Transverse colon (tissue), 4 donors: ENCODE data around the gene MAFF. TPM values are rescaled to one million over a fixed set of nuclear protein-coding genes. Genes with fewer than 3 reads are reported as not detected.
A peak's percentile ranks its signal among the peaks of the same experiment; 100 is the strongest.

ENCODE experiments used
- DNase-seq: peaks from one replicate; pipeline ENCODE4 v3.0.0-alpha.2; 2019
- H3K27ac ChIP-seq, 4 donors: fragments of 200-600 bp; sonication (generic); 2 replicates each; pipeline ENCODE4 v1.5.1; 2016 to 2018; ENCODE audit warnings: inconsistent platforms in 4 of 4
- H3K27me3 ChIP-seq: fragments of 200-600 bp; sonication (generic); 2 replicates; pipeline ENCODE4 v1.5.1; 2017; ENCODE audit warnings: inconsistent platforms
- H3K36me3 ChIP-seq, 4 donors: fragments of 200-600 bp; sonication (generic); 2 replicates each; pipeline ENCODE4 v1.5.1; 2017 to 2019; ENCODE audit warnings: inconsistent platforms in 4 of 4
- H3K4me1 ChIP-seq, 4 donors: fragments of 200-600 bp; sonication (generic); 2 replicates each; pipeline ENCODE4 v1.5.1; 2017 to 2020; ENCODE audit warnings: inconsistent platforms in 4 of 4
- H3K4me3 ChIP-seq, 4 donors: fragments of 200-600 bp; sonication (generic); 1 replicate in 1 of 4; 2 replicates in 3 of 4; pipeline versions ENCODE4 v1.5.1 to v1.6.1; 2017 to 2019; ENCODE audit warnings: inconsistent platforms in 4 of 4
- H3K9me3 ChIP-seq, 2 donors: fragments of 200-600 bp; sonication (generic); 2 replicates each; pipeline ENCODE4 v1.5.1; 2017 to 2019; ENCODE audit warnings: inconsistent platforms in 2 of 2
- EP300 ChIP-seq: sonication (generic); formaldehyde crosslinking; IDR thresholded peaks from one replicate; pipeline ENCODE4 v1.6.1; 2017; ENCODE audit warnings: antibody characterized with exemption, low read depth
- POLR2A ChIP-seq: fragments of 450-650 bp; IDR thresholded peaks from one replicate; pipeline ENCODE4 v1.6.1; 2016; ENCODE audit warnings: antibody characterized with exemption, mild to moderate bottlenecking, moderate library complexity
- POLR2AphosphoS5 ChIP-seq, 3 donors: sonication (generic); formaldehyde crosslinking; IDR thresholded peaks; one replicate each; pipeline ENCODE4 v1.6.1; 2016; ENCODE audit warnings: antibody characterized with exemption in 3 of 3
- WGBS, 2 donors: methylation state at CpG; one replicate each; pipeline ENCODE4 v1.1.5; 2018; ENCODE audit warnings: low coverage in 1 of 2; 5-methylcytosine and 5-hydroxymethylcytosine counted together
- in situ Hi-C, 4 donors: fragments of 200-750 bp; cut with MboI; loops; one replicate each; pipeline versions ENCODE4 v1.15.0 to v1.15.1; 2017; ENCODE audit warnings: low sequenced_read_pairs in 3 of 4, low pct_ligation_motif_present in 1 of 4, low pct_unique_long_range_greater_than_20kb in 1 of 4
- intact Hi-C: fragments of 100-400 bp; cut with DNase I; formaldehyde crosslinking; loops from one replicate; pipeline ENCODE4 v1.15.1; 2023; ENCODE audit warnings: low total_unique reads
- total RNA-seq, 4 donors: library from RNA; depleted of rRNA; stranded (reverse); fragments of >200 nt; gene quantifications; one replicate each; pipeline ENCODE4 v1.1.0, GENCODE V29; 2016
- TF ChIP-seq, protein P1 (sequence below), 5 experiments: fragments of 200-600 bp in 3 of 5; fragments of 450-650 bp in 2 of 5; sonication (generic) in 3 of 5; IDR thresholded peaks; 1 replicate in 2 of 5; 2 replicates in 3 of 5; pipeline ENCODE4 v1.5.1; 2016 to 2017; ENCODE audit warnings: antibody characterized with exemption in 5 of 5, inconsistent platforms in 3 of 5, mild to moderate bottlenecking in 2 of 5, moderate library complexity in 1 of 5

Gene MAFF
- total RNA-seq, 4 donors from 2014 or later = 3.8 to 30.3 (median 22.0) TPM

DNA sequence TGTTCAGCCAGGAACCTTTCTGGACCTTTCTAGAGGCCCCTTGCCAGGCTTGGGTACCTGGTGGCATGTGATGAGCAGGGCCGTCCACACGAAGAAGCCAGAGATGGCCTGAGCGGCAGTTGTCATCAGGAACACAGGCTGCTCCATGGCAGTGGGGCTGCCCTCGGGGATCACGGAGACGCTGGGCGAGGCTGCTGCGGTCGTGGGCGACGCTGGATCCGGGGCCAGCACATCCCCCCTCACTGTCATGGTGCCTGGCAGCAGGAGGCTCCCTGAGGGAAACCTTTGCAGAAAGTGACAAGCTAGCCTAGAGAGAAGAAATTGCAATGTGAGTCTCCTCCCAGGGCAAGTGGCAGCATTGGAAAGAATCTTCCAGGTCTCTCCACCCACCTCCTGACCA is 45.9 kb downstream of the MAFF start:
- TF ChIP-seq, protein P1, sequence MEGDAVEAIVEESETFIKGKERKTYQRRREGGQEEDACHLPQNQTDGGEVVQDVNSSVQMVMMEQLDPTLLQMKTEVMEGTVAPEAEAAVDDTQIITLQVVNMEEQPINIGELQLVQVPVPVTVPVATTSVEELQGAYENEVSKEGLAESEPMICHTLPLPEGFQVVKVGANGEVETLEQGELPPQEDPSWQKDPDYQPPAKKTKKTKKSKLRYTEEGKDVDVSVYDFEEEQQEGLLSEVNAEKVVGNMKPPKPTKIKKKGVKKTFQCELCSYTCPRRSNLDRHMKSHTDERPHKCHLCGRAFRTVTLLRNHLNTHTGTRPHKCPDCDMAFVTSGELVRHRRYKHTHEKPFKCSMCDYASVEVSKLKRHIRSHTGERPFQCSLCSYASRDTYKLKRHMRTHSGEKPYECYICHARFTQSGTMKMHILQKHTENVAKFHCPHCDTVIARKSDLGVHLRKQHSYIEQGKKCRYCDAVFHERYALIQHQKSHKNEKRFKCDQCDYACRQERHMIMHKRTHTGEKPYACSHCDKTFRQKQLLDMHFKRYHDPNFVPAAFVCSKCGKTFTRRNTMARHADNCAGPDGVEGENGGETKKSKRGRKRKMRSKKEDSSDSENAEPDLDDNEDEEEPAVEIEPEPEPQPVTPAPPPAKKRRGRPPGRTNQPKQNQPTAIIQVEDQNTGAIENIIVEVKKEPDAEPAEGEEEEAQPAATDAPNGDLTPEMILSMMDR (IDR thresholded peaks at IDR 0.05) = no peak
- TF ChIP-seq POLR2A (no peak), POLR2AphosphoS5 (IDR thresholded peaks at IDR 0.05) (no peak), EP300 (no peak)
- Histone ChIP-seq H3K4me3 (no peak overlapping the region), H3K36me3 (peaks cover 0 to 14% (median 0%) of the 10 kb centered on the region in 4 donors), H3K27ac (peak overlapping the region in 2 of 4 donors; percentile 59 to 60), H3K4me1 (peaks cover 18 to 28% (median 20%) of the 10 kb centered on the region in 4 donors), H3K9me3 (no peaks in the 10 kb centered on the region), H3K27me3 (no peaks in the 10 kb centered on the region)
- WGBS, 2 donors = 95% methylated on average over 12 of the region's 12 CpGs; no CpG with 5 or more reads in 1 of the 2 donors
- in situ Hi-C loops (loop anchor here in 1 of 4 donors (25.0 kb wide), 1 partner anchor 135 kb away; the partner anchor contains the start of gene BAIAP2L2), intact Hi-C loops (no loop called here)
- DNase-seq = no peak

DNA sequence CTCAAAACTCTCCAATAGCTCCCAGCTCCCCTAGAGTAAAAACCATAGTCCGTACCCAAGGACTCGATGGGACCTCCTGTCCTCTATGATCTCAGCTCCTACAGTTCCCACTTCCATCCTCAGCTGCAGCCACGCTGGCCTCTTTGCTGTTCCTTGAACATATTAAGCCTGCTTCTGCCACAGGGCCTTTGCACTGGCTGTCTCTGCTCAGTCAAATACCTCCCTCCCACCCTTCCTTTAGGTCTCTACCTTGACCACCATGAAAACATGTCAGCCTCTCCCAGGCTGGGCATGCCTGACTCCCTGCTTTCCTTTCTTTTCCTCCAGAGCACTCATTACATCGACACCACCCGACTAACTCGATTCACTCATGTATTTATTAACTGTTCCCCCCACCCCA is 46.5 kb downstream of the MAFF start:
- WGBS, 2 donors = 95 to 98% methylated on average over 5 to 6 of the region's 6 CpGs
- no peaks in the 10 kb centered on the region for H3K9me3 ChIP-seq
- no peak for DNase-seq
- no peaks in the 10 kb centered on the region for H3K27me3 ChIP-seq
- no peak for TF ChIP-seq EP300
- TF ChIP-seq, protein P1 (IDR thresholded peaks at IDR 0.05) = no peak
- TF ChIP-seq POLR2AphosphoS5 (IDR thresholded peaks at IDR 0.05) = no peak
- TF ChIP-seq POLR2A = no peak
- H3K4me1 ChIP-seq = peaks cover 14 to 22% (median 15%) of the 10 kb centered on the region in 4 donors
- in situ Hi-C loops = loop anchor here in 1 of 4 donors (25.0 kb wide), 1 partner anchor 136 kb away; the partner anchor contains the start of gene BAIAP2L2
- intact Hi-C loops = no loop called here
- H3K4me3 ChIP-seq = no peak overlapping the region
- H3K36me3 ChIP-seq = peaks cover 0 to 14% (median 0%) of the 10 kb centered on the region in 4 donors
- no peak overlapping the region for H3K27ac ChIP-seq

DNA sequence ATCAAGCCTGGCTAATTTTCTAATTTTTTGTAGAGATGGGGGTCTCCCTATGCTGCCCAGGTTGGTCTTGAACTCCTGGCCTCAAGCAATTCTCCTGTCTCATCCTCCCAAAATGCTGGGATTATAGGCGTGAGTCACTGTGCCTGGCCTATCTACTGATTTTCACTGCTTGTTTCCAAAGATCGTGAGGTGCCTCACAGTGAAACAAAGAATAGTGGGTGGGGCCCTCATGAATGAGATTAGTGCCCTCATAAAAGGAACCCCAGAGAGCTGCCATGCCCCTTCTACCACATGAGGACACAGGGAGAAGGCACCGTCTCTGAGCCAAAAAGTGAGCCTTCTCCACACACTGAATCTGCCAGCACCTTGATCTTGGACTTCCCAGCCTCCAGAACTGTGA is 47.5 kb downstream of the MAFF start:
- no peaks in the 10 kb centered on the region for H3K27me3 ChIP-seq
- WGBS, 2 donors = 83% methylated on average over 3 of the region's 3 CpGs; no CpG with 5 or more reads in 1 of the 2 donors
- no peaks in the 10 kb centered on the region for H3K9me3 ChIP-seq
- in situ Hi-C loops = loop anchor here in 1 of 4 donors (25.0 kb wide), 1 partner anchor 137 kb away; the partner anchor contains the start of gene BAIAP2L2
- no peak for DNase-seq
- no peak for TF ChIP-seq EP300
- TF ChIP-seq, protein P1 (IDR thresholded peaks at IDR 0.05) = no peak
- TF ChIP-seq POLR2A = no peak
- TF ChIP-seq POLR2AphosphoS5 (IDR thresholded peaks at IDR 0.05) = no peak
- H3K36me3 ChIP-seq = peaks cover 0 to 11% (median 0%) of the 10 kb centered on the region in 4 donors
- H3K27ac ChIP-seq = no peak overlapping the region
- peaks cover 8 to 16% (median 11%) of the 10 kb centered on the region in 4 donors for H3K4me1 ChIP-seq
- intact Hi-C loops = no loop called here
- no peak overlapping the region for H3K4me3 ChIP-seq

DNA sequence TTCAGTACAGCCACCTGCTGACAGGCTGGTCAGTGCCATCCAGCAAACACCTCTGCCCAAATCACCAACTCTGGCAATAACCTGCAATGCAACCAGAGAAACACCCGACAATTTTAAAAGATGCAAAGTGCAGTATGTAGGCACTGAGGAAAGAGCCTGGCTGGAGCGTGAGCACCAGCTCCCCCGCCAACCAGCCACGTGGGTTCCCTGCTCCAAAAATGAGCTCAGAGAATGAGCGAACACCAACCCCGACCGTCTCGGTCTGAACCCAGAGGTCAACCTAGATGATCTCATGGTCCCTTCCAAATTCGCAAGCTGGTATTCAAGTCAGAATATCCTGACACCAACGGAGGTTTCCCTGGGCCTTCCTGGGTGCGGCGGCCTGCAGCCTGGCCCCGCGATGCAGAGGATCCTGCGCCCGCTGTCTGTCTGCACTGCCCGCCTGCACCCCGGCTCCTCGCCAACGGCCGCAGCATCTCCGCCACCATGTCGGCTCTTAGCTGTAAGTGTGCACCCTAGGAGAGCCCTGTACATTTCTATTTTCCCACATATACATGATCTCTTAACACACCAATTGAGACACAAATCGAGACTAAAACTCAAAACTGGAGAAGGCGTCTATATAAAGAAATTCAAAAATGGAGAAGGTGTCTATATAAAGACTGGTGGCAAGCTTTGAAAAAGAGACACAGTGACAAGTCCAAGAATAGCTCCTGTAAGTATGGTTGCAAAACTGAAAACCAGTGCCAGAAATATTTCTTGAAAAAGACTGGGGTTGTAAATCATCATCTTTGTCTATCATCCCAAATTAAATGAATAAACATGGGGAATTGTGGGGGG is 48.2 kb downstream of the MAFF start:
- no peaks in the 10 kb centered on the region for H3K27me3 ChIP-seq
- H3K4me1 ChIP-seq = peaks cover 8 to 16% (median 11%) of the 10 kb centered on the region in 4 donors
- peaks cover 0 to 7% (median 0%) of the 10 kb centered on the region in 4 donors for H3K36me3 ChIP-seq
- no peaks in the 10 kb centered on the region for H3K9me3 ChIP-seq
- 94% methylated on average over 7 to 25 of the region's 25 CpGs for WGBS, 2 donors
- no peak for DNase-seq
- H3K27ac ChIP-seq = peak overlapping the region in 2 of 4 donors; percentile 6 to 23
- TF ChIP-seq, protein P1 (IDR thresholded peaks at IDR 0.05) = no peak
- TF ChIP-seq EP300 (no peak), POLR2AphosphoS5 (IDR thresholded peaks at IDR 0.05) (no peak), POLR2A (no peak)
- in situ Hi-C loops (loop anchor here in 1 of 4 donors (25.0 kb wide), 1 partner anchor 138 kb away; the partner anchor contains the start of gene BAIAP2L2), intact Hi-C loops (no loop called here)
- H3K4me3 ChIP-seq = no peak overlapping the region
